OCI-LY7 (cell line): ENCODE results near the gene KIAA0586.

Experiments used
- EZH2phosphoT487 ChIP-seq: fragments of 200-600 bp; sonication (generic); IDR thresholded peaks from 2 replicates; pipeline ENCODE4 v1.6.1; 2018; ENCODE audit warnings: low read depth, borderline replicate concordance, mild to moderate bottlenecking, mixed run types, antibody characterized with exemption, low read length, moderate library complexity, mixed read lengths
- TF ChIP-seq, protein P1 (sequence below): fragments of 200-600 bp; sonication (generic); conservative IDR thresholded peaks from 2 replicates; pipeline ENCODE4 v1.5.1; 2014; ENCODE audit warnings: mild to moderate bottlenecking, antibody characterized with exemption, low read length, moderate library complexity, mixed read lengths

- TF ChIP-seq, protein P1, sequence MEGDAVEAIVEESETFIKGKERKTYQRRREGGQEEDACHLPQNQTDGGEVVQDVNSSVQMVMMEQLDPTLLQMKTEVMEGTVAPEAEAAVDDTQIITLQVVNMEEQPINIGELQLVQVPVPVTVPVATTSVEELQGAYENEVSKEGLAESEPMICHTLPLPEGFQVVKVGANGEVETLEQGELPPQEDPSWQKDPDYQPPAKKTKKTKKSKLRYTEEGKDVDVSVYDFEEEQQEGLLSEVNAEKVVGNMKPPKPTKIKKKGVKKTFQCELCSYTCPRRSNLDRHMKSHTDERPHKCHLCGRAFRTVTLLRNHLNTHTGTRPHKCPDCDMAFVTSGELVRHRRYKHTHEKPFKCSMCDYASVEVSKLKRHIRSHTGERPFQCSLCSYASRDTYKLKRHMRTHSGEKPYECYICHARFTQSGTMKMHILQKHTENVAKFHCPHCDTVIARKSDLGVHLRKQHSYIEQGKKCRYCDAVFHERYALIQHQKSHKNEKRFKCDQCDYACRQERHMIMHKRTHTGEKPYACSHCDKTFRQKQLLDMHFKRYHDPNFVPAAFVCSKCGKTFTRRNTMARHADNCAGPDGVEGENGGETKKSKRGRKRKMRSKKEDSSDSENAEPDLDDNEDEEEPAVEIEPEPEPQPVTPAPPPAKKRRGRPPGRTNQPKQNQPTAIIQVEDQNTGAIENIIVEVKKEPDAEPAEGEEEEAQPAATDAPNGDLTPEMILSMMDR: no peak
- TF ChIP-seq EZH2phosphoT487: no peak
These were observed 128.1 kb downstream of the KIAA0586 start for GRCh38 chr14:58555647-58556046.
